Measurements from ENCODE around the gene MS4A1.
"Not testable (repeated sequence)": the region's sequence is repeated elsewhere in the genome, so short reads cannot be mapped to it uniquely, and the experiment has no call there.

Gene MS4A1

GRCh38 chr11:60455531-60456042 is at the start of gene MS4A1:
TSS of gene MS4A1 (plus strand) at chr11:60455847. CDS start at chr11:60462375, 6,528 bp downstream.
- no peak for DNase-seq (ENCODE audit: low read depth, low spot score)

- no peak for DNase-seq (ENCODE audit: low read depth, low spot score)
Measured at GRCh38 chr11:60420015-60420414, 35.6 kb upstream of the MS4A1 start.

- DNase-seq (ENCODE audit: low read depth, low spot score), result no peak
Measured at GRCh38 chr11:60422609-60423008, 33.0 kb upstream of the MS4A1 start.

- DNase-seq (ENCODE audit: low read depth, low spot score), result no peak
Measured at GRCh38 chr11:60428517-60428916, 27.1 kb upstream of the MS4A1 start.

- DNase-seq (ENCODE audit: low read depth, low spot score), result no peak
Measured at GRCh38 chr11:60429272-60429671, 26.4 kb upstream of the MS4A1 start, which contains the start of gene MS4A5. TSS of gene MS4A5 (plus strand) at chr11:60429572. CDS start at chr11:60429675, 103 bp downstream.

- DNase-seq (ENCODE audit: low read depth, low spot score), result no peak
Measured at GRCh38 chr11:60431251-60431650, 24.4 kb upstream of the MS4A1 start.

- DNase-seq (ENCODE audit: low read depth, low spot score), result no peak
Measured at GRCh38 chr11:60433401-60433800, 22.2 kb upstream of the MS4A1 start.

- DNase-seq (ENCODE audit: low read depth, low spot score), result no peak
Measured at GRCh38 chr11:60447070-60447469, 8.6 kb upstream of the MS4A1 start.

GRCh38 chr11:60447846-60448245 is 7.8 kb upstream of the MS4A1 start:
- DNase-seq (ENCODE audit: low read depth, low spot score), result no peak

GRCh38 chr11:60451185-60451584 is 4.5 kb upstream of the MS4A1 start:
- DNase-seq (ENCODE audit: low read depth, low spot score), result not testable (repeated sequence)

GRCh38 chr11:60454212-60454611 is 1.4 kb upstream of the MS4A1 start:
- DNase-seq (ENCODE audit: low read depth, low spot score), result no peak

- DNase-seq (ENCODE audit: low read depth, low spot score), result no peak
Measured at GRCh38 chr11:60457576-60457975, 1.9 kb downstream of the MS4A1 start.

GRCh38 chr11:60459345-60459744 is 3.7 kb downstream of the MS4A1 start:
- DNase-seq (ENCODE audit: low read depth, low spot score), result no peak

- no peak for DNase-seq (ENCODE audit: low read depth, low spot score)
Measured at GRCh38 chr11:60468829-60469228, 13.2 kb downstream of the MS4A1 start.

- no peak for DNase-seq (ENCODE audit: low read depth, low spot score)
Measured at GRCh38 chr11:60469723-60470122, 14.1 kb downstream of the MS4A1 start.

GRCh38 chr11:60477035-60477445 is 21.4 kb downstream of the MS4A1 start:
- no peak for DNase-seq (ENCODE audit: low read depth, low spot score)

- DNase-seq (ENCODE audit: low read depth, low spot score), result no peak
Measured at GRCh38 chr11:60482361-60482760, 26.7 kb downstream of the MS4A1 start.

- DNase-seq (ENCODE audit: low read depth, low spot score), result no peak
Measured at GRCh38 chr11:60485987-60486386, 30.3 kb downstream of the MS4A1 start.

GRCh38 chr11:60492488-60493009 is 36.9 kb downstream of the MS4A1 start, which contains the start of gene MS4A12:
TSS of gene MS4A12 (plus strand) at chr11:60492778. CDS start at chr11:60497319, 4,541 bp downstream.
- DNase-seq (ENCODE audit: low read depth, low spot score), result no peak

- no peak for DNase-seq (ENCODE audit: low read depth, low spot score)
Measured at GRCh38 chr11:60493454-60493853, 37.8 kb downstream of the MS4A1 start.

GRCh38 chr11:60498399-60498798 is 42.8 kb downstream of the MS4A1 start:
- no peak for DNase-seq (ENCODE audit: low read depth, low spot score)

- no peak for DNase-seq (ENCODE audit: low read depth, low spot score)
Measured at GRCh38 chr11:60498853-60499252, 43.2 kb downstream of the MS4A1 start.

- no peak for DNase-seq (ENCODE audit: low read depth, low spot score)
Measured at GRCh38 chr11:60500276-60500910, 44.7 kb downstream of the MS4A1 start.

Data from activated naive CD8-positive, alpha-beta T cell treated with anti-CD3 and anti-CD28 coated beads, Interleukin-2, amount 50 U/mL, for 16 hours (primary cell).